IMR-90 (cell line): ENCODE data around the gene SHC4.

Source experiments
- CTCF ChIP-seq: conservative IDR thresholded peaks from 2 replicates; pipeline ENCODE4 v1.5.1; 2012; ENCODE audit warnings: mild to moderate bottlenecking, low read depth, low read length, improper control_type of control experiment
- POLR2A ChIP-seq: IDR thresholded peaks from 2 replicates; pipeline ENCODE4 v1.6.1; 2012; ENCODE audit warnings: mild to moderate bottlenecking, low read depth, low read length
- RCOR1 ChIP-seq: IDR thresholded peaks from 2 replicates; pipeline ENCODE4 v1.6.1; 2012; ENCODE audit warnings: mild to moderate bottlenecking, low read length, improper control_type of control experiment; ENCODE audit not compliant: insufficient replicate concordance
- RFX5 ChIP-seq: IDR thresholded peaks from 2 replicates; pipeline ENCODE4 v1.8.0; 2012; ENCODE audit warnings: low read depth, mild to moderate bottlenecking, low read length, moderate library complexity

DNA sequence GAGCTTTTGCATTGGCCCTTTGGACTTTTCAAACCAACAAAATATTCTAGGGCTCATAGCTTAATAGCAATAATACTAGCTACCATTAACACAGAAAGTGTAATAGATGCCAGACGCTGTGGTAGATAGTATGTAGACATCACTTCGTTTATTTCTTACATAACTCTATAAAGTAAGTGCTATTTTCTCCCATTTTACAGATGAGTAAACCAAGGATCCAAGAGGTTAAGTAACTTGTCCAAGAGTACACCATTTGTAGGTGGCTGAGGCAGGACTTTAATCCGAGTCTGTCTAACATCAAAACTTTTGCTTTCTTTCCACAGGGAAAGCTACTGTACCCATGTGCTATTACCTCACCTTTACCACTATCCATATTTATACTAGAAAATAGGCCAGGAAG lies 73.8 kb downstream of the SHC4 start:
- no peak for TF ChIP-seq CTCF
- no peak for TF ChIP-seq RFX5
- no peak for TF ChIP-seq RCOR1
- TF ChIP-seq POLR2A, result no peak
